ENCODE data around the gene PLEKHM3. TPM values are rescaled to one million over a fixed set of nuclear protein-coding genes. Genes with fewer than 3 reads are reported as not detected.
"Not testable (repeated sequence)": the region's sequence is repeated elsewhere in the genome, so short reads cannot be mapped to it uniquely, and the experiment has no call there.

PLEKHM3 gene
- polyA plus RNA-seq, 3 donors = 2.3 to 6.7 (median 5.8) TPM

DNA sequence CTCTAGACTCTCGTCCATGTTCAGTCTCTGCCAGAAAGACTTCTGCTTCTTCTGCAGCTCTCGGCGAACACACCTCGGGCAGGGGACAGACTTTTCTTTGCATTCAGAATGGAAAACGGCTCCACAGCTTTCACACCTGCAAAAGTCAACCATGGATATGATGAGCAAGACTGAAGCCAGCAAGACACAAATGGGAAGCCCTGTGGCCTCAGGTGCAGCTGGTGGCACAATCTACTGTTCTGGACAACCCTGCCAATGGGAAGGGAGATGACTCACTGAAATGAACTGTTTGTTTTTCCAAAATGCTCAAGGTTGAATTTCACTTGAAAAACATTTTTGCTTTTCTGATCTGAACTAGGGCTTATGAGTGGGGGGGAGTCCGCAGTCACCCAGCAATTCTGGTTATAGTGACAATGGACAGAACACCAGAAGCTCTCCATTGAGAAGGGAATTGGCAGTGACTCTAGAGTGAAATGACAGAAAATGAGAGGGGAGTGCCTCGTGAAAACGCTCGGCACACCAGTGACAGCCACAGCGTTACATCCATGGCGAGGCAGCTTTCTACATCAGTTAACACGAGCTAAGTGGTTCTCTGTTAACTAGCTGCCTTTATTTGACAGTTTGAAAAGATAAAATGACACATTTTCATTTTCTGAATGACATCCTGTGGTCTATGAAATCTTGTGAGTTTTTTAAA is 196.8 kb downstream of the PLEKHM3 start:
- no peak overlapping the region for H3K27ac ChIP-seq (ENCODE audit: low read depth, low read length)
- 50 to 90% (median 87%) methylated on average over 12 of the region's 12 CpGs for WGBS, 3 donors

GRCh38 chr2:207825978-207826377 is 199.3 kb downstream of the PLEKHM3 start:
- H3K27ac ChIP-seq (ENCODE audit: low read depth, low read length) = no peak overlapping the region

GRCh38 chr2:207825045-207825954 is 200.0 kb downstream of the PLEKHM3 start:
- H3K27ac ChIP-seq (ENCODE audit: low read depth, low read length) = no peak overlapping the region
- WGBS, 3 donors = 57 to 64% (median 61%) methylated on average over 17 of the region's 17 CpGs

More at GRCh38 chr2:207825978-207826377, 199.3 kb downstream of the PLEKHM3 start:
- 72 to 79% (median 76%) methylated on average over 4 of the region's 4 CpGs for WGBS, 3 donors

- WGBS, 3 donors = 88 to 95% (median 95%) methylated on average over 13 of the region's 13 CpGs
- no peak overlapping the region for H3K27ac ChIP-seq (ENCODE audit: low read depth, low read length)
These were observed 201.5 kb downstream of the PLEKHM3 start for GRCh38 chr2:207823865-207824264.

GRCh38 chr2:207819839-207820784 is 205.2 kb downstream of the PLEKHM3 start:
- no peak overlapping the region for H3K27ac ChIP-seq (ENCODE audit: low read depth, low read length)
- 29 to 65% (median 61%) methylated on average over 11 of the region's 11 CpGs for WGBS, 3 donors

GRCh38 chr2:207819021-207819797 is 206.1 kb downstream of the PLEKHM3 start:
- H3K27ac ChIP-seq (ENCODE audit: low read depth, low read length) = no peak overlapping the region
- WGBS, 3 donors = 59 to 60% (median 60%) methylated on average over 10 of the region's 10 CpGs

GRCh38 chr2:207816546-207816945 is 208.8 kb downstream of the PLEKHM3 start:
- WGBS, 3 donors = 68 to 90% (median 72%) methylated on average over 5 of the region's 5 CpGs
- no peak overlapping the region for H3K27ac ChIP-seq (ENCODE audit: low read depth, low read length)

DNA sequence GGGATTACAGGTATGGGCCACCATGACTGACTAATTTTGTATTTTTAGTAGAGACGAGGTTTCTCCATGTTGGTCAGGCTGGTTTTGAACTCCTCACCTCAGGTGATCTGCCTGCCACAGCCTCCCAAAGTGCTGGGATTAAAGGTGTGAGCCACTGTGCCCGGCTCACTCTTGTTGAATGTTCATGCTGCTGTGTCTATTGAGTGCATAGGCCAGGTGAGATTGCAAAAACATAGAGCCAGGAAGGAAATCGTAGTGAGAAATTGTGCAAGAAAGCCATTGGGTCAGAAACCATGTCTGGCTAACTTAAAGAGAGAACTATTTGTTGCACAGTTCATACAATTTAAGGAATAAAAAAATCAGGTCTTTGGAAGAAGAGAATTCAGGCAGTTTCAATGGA is 210.1 kb downstream of the PLEKHM3 start:
- 66 to 90% (median 69%) methylated on average over 3 of the region's 3 CpGs for WGBS, 3 donors
- no peak overlapping the region for H3K27ac ChIP-seq (ENCODE audit: low read depth, low read length)

- H3K27ac ChIP-seq (ENCODE audit: low read depth, low read length) = no peak overlapping the region
- 86 to 91% (median 90%) methylated on average over 6 of the region's 6 CpGs for WGBS, 3 donors
These were observed 211.4 kb downstream of the PLEKHM3 start for GRCh38 chr2:207813942-207814341.

GRCh38 chr2:207813221-207813916 is 212.0 kb downstream of the PLEKHM3 start:
- H3K27ac ChIP-seq (ENCODE audit: low read depth, low read length) = no peak overlapping the region
- WGBS, 3 donors = 77 to 87% (median 79%) methylated on average over 15 of the region's 15 CpGs

- no peak overlapping the region for H3K27ac ChIP-seq (ENCODE audit: low read depth, low read length)
- 83 to 98% (median 84%) methylated on average over 3 of the region's 3 CpGs for WGBS, 3 donors
These were observed 212.6 kb downstream of the PLEKHM3 start for GRCh38 chr2:207812726-207813080.

DNA sequence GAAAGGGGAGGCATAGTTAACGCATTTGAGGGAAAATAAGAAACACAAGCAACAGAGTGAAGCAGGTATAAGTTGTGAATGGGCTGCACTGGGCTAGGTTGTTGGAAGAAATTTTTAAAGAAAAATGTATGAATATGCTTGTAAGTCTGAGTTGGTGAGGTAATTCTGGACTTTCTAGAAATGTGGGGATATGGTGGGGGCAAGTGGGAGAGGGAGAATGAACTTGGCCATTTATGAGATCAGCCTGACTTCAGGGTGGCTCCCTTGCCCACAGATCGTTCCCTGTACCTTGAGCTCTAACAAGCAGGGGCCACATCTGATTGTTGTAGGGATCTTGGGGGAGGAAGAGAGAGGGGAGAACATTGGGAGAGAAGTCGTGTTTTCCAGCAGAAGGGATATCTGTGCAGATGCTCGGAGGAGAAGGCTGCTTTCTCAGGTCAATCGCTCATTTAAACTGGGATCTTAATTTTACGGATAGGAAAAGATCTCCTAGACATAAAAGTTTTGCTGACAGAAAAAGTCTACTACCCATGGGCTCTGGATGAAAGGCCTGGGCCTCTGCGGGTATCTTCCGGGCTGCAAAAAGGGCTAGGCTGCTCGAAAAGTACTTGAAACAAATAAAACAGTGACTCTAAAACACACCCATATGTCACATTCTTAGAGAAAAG is 213.1 kb downstream of the PLEKHM3 start:
- H3K27ac ChIP-seq (ENCODE audit: low read depth, low read length) = no peak overlapping the region
- 84 to 91% (median 86%) methylated on average over 9 of the region's 9 CpGs for WGBS, 3 donors

DNA sequence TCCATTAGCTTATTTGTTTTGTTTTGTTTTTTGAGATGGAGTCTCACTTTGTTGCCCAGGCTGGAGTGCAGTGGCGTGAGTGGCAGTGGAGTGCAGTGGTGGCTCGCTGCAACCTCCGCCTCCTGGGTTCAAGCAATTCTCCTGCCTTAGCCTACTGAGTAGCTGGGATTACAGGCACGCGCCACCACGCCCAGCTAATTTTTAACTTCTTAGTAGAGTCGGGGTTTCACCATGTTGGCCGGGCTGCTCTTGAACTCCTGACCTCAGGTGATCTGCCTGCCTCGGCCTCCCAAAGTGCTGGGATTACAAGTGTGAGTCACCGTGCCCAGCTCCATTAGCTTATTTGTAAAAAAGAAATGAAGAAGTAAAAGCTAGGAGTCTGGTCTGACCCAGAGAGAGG is 213.7 kb downstream of the PLEKHM3 start:
- WGBS, 3 donors = 87 to 95% (median 93%) methylated on average over 10 of the region's 10 CpGs
- not testable (repeated sequence) for H3K27ac ChIP-seq (ENCODE audit: low read depth, low read length)

GRCh38 chr2:207810200-207810788 is 215.0 kb downstream of the PLEKHM3 start:
- 83 to 92% (median 85%) methylated on average over 4 of the region's 4 CpGs for WGBS, 3 donors
- H3K27ac ChIP-seq (ENCODE audit: low read depth, low read length) = no peak overlapping the region

DNA sequence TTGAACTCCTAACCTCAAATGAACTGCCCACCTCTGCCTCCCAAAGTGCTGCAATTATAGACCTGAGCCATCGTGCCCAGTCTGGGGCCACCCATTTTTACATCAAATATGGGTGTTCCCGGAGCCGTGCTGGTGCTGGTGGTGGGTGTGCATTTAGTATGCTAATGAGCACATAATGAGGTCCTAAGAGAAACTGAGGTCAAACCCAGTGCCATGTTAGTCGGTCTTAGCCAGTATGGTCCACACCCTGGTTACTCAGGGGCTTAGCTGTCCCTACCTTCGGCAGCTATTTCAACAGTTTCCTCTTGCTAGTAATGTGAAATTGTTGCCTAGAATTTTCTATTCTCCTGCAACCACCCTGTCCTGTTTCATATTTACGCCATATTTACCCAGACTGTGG is 217.2 kb downstream of the PLEKHM3 start:
- 81 to 95% (median 89%) methylated on average over 6 of the region's 6 CpGs for WGBS, 3 donors
- H3K27ac ChIP-seq (ENCODE audit: low read depth, low read length) = no peak overlapping the region

GRCh38 chr2:207807516-207807915 is 217.8 kb downstream of the PLEKHM3 start:
- H3K27ac ChIP-seq (ENCODE audit: low read depth, low read length) = no peak overlapping the region
- WGBS, 3 donors = 87 to 92% (median 89%) methylated on average over 5 of the region's 5 CpGs
